Measurements from ENCODE around the gene IQCB1. TPM values are rescaled to one million over a fixed set of nuclear protein-coding genes. Genes with fewer than 3 reads are reported as not detected.

Gene IQCB1
- total RNA-seq, 2 experiments from 2014 or later: 35.0 to 39.3 TPM

- Mint-ChIP-seq H3K9me3 (peaks cover 2% of the 10 kb centered on the region), H3K36me3 (peaks cover 24% of the 10 kb centered on the region), H3K4me3 (no peak overlapping the region), H3K27ac (no peak overlapping the region), H3K4me1 (peaks cover 20% of the 10 kb centered on the region), H3K27me3 (no peaks in the 10 kb centered on the region)
- no peak for DNase-seq
Observed at GRCh38 chr3:121740896-121741295, 94.0 kb downstream of the IQCB1 start.

GRCh38 chr3:121739902-121740301, 95.0 kb downstream of the IQCB1 start:
- Mint-ChIP-seq H3K36me3 (peaks cover 24% of the 10 kb centered on the region), H3K9me3 (peaks cover 2% of the 10 kb centered on the region), H3K4me1 (peaks cover 26% of the 10 kb centered on the region), H3K27me3 (no peaks in the 10 kb centered on the region), H3K27ac (no peak overlapping the region), H3K4me3 (no peak overlapping the region)
- no peak for DNase-seq

DNA sequence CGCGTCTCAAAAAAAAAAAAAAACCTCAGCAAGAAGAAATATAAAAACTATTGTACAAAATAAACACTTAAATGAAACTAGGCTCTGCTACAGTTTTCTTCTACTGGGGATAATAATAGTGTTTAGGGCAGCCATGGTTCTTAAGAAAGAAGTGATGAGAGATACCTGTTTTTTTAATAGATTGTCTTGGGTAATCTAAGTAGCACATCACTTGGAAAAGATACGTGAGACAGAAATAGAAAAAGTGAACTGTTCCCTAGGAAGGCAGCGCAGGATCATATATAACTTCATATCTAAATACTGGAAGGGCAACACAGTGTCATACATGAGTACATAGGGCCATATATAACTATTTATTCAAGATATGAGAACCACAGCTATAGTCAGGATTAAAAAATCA, 97.2 kb downstream of the IQCB1 start:
- H3K4me1 Mint-ChIP-seq: peaks cover 22% of the 10 kb centered on the region

GRCh38 chr3:121736112-121736511, 98.7 kb downstream of the IQCB1 start:
- H3K4me3 Mint-ChIP-seq: no peak overlapping the region
- no peaks in the 10 kb centered on the region for H3K9me3 Mint-ChIP-seq
- no peak overlapping the region for H3K27ac Mint-ChIP-seq
- DNase-seq: no peak
- H3K27me3 Mint-ChIP-seq: no peaks in the 10 kb centered on the region
- peaks cover 9% of the 10 kb centered on the region for H3K36me3 Mint-ChIP-seq
- H3K4me1 Mint-ChIP-seq: peaks cover 27% of the 10 kb centered on the region

More for the DNA sequence above, 97.2 kb downstream of the IQCB1 start:
- peaks cover 2% of the 10 kb centered on the region for H3K9me3 Mint-ChIP-seq
- no peak for DNase-seq
- H3K36me3 Mint-ChIP-seq: peaks cover 17% of the 10 kb centered on the region
- no peak overlapping the region for H3K27ac Mint-ChIP-seq
- no peaks in the 10 kb centered on the region for H3K27me3 Mint-ChIP-seq
- H3K4me3 Mint-ChIP-seq: no peak overlapping the region

DNA sequence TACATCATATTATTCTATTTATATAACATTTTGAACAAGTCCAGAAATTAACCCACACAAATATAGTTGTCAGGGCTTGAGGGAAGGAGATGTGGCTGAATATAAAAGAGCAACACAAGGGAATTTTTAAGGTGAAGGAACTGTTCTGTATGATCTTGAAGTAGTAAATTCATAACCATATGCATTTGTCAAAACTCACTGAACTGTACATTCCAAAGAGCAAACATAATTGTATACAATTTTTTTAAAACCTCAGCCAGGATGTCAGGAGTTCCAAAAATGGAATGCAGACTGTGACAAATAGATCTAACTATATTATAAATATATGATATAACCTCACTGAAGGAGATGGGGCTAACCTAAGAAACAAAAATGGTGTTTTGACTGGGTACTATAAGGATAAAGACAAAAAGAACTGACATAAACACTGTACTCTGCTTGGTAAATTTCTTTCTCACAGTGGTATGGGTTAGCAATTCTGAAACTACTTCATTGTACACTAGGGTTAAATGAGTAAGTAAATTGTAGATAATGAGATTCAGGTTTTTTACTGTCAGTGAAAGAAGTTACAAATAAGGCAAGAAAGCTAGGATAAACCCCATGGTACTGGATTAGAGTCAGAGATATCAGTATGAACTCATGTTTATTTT, 99.7 kb downstream of the IQCB1 start:
- no peak for DNase-seq
- Mint-ChIP-seq H3K36me3 (peaks cover 9% of the 10 kb centered on the region), H3K27me3 (no peaks in the 10 kb centered on the region), H3K9me3 (no peaks in the 10 kb centered on the region), H3K4me1 (peaks cover 27% of the 10 kb centered on the region), H3K27ac (no peak overlapping the region), H3K4me3 (no peak overlapping the region)

GRCh38 chr3:121730940-121731687, 103.7 kb downstream of the IQCB1 start:
- Mint-ChIP-seq H3K4me3 (no peak overlapping the region), H3K27me3 (no peaks in the 10 kb centered on the region), H3K4me1 (peaks cover 15% of the 10 kb centered on the region), H3K27ac (no peak overlapping the region), H3K9me3 (no peaks in the 10 kb centered on the region), H3K36me3 (peaks cover 5% of the 10 kb centered on the region)
- DNase-seq: no peak

GRCh38 chr3:121724130-121724529, 110.7 kb downstream of the IQCB1 start:
- peaks cover 2% of the 10 kb centered on the region for H3K4me1 Mint-ChIP-seq
- H3K4me3 Mint-ChIP-seq: no peak overlapping the region
- no peaks in the 10 kb centered on the region for H3K9me3 Mint-ChIP-seq
- H3K27ac Mint-ChIP-seq: no peak overlapping the region
- H3K27me3 Mint-ChIP-seq: no peaks in the 10 kb centered on the region
- peaks cover 39% of the 10 kb centered on the region for H3K36me3 Mint-ChIP-seq
- DNase-seq: no peak

DNA sequence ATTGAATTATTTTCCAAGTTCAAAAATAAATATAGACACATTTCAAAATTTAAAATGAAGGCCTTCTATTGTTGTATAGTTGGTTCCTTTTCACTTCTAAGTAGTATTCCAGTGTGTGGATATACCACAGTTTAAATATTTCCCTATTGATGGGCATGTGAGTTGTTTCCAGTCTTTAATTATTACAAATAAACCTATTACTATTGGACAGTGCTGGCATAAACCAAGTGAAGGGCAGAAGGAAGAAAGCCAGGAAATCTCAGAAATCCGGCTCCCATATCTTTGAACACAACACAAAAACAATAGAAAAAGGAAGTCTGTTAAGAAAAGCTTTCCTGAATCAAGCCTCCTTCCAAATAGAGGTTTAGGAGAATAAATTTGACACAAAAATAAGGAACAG, 111.4 kb downstream of the IQCB1 start:
- Mint-ChIP-seq H3K27me3 (no peaks in the 10 kb centered on the region), H3K9me3 (no peaks in the 10 kb centered on the region), H3K4me1 (peaks cover 5% of the 10 kb centered on the region), H3K36me3 (peaks cover 40% of the 10 kb centered on the region), H3K4me3 (no peak overlapping the region), H3K27ac (no peak overlapping the region)
- DNase-seq: no peak

DNA sequence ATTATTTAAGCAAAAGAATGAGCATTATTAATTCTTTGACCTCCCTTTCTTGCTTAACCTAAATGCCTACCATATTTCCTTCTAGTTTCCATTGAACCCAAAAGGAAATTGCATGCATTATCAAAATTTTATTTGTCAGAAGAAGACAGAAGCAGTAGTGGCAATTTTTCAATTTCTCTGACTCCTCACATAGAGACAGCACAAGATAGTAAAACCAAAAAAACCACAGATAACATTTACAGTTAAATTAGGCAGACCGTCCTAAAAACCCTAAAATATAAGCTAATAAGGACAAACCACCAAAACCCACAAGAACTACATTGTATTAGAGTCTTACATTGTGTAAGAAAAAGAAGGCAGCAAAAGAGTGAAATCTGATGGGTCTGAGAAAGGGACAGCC, 112.4 kb downstream of the IQCB1 start:
- Mint-ChIP-seq H3K4me1 (peaks cover 10% of the 10 kb centered on the region), H3K27ac (no peak overlapping the region), H3K9me3 (no peaks in the 10 kb centered on the region), H3K4me3 (no peak overlapping the region), H3K27me3 (no peaks in the 10 kb centered on the region), H3K36me3 (peaks cover 49% of the 10 kb centered on the region)
- no peak for DNase-seq

- H3K9me3 Mint-ChIP-seq: no peaks in the 10 kb centered on the region
- no peak overlapping the region for H3K27ac Mint-ChIP-seq
- no peak overlapping the region for H3K4me3 Mint-ChIP-seq
- no peaks in the 10 kb centered on the region for H3K27me3 Mint-ChIP-seq
- DNase-seq: no peak
- H3K4me1 Mint-ChIP-seq: peaks cover 10% of the 10 kb centered on the region
- peaks cover 52% of the 10 kb centered on the region for H3K36me3 Mint-ChIP-seq
Observed at GRCh38 chr3:121720163-121720562, 114.7 kb downstream of the IQCB1 start.

Other genes with a start within 250 kb of the IQCB1 start
- gene FBXO40, start 241.7 kb downstream of the IQCB1 start, total RNA-seq: not detected
- 100 to 1,000 TPM; 183 to 193 TPM for gene HCLS1, start 174.2 kb downstream of the IQCB1 start, total RNA-seq
- gene GOLGB1, start 85.3 kb downstream of the IQCB1 start, total RNA-seq: 10 to 100 TPM; 14.0 to 15.3 TPM
- gene EAF2, start 149 bp upstream of the IQCB1 start, total RNA-seq: 10 to 100 TPM; 13.9 to 15.0 TPM
- 1 to 10 TPM in 1 of 2 experiments, under 1 TPM in 1; 0.74 to 1.5 TPM for gene SLC15A2, start 59.3 kb upstream of the IQCB1 start, total RNA-seq
- gene ILDR1, start 187.2 kb upstream of the IQCB1 start, total RNA-seq: not detected
- gene CD86, start 220.3 kb upstream of the IQCB1 start, total RNA-seq: under 1 TPM; 0.08 to 0.12 TPM